ENCODE measurements around the gene RIMS3. TPM values are rescaled to one million over a fixed set of nuclear protein-coding genes. Genes with fewer than 3 reads are reported as not detected.

Gene RIMS3
- total RNA-seq, 2 experiments from 2014 or later: 2.1 to 5.3 TPM

DNA sequence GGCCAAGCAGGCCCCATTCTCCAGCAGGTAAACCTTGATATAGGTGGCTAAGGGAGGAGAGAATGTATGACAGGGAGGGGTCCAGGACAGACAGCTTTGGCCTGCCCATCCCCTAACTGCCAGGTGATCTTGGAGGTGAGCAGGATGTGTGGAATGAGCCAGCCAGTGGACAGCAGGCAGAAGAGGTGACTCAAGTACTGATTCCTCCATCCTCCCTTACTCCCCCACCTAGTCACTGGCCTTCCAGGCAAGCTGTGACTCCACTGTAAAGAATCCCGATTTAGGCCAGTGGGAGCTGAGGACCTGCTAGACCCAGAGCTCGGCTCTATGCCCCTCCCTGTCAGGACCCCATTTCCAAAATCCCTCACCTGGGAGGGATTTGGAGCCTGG, 36.6 kb downstream of the RIMS3 start:
- DNase-seq: no peak
- H3K36me3 Mint-ChIP-seq: no peaks in the 10 kb centered on the region
- H3K4me3 Mint-ChIP-seq: no peak overlapping the region
- H3K27ac Mint-ChIP-seq: peak overlapping the region; percentile 69
- peaks cover 30% of the 10 kb centered on the region for H3K4me1 Mint-ChIP-seq
- no peaks in the 10 kb centered on the region for H3K27me3 Mint-ChIP-seq
- no peaks in the 10 kb centered on the region for H3K9me3 Mint-ChIP-seq (ENCODE audit: low read depth)
- ATAC-seq: no peak
- CTCF ChIA-PET: interaction anchor here (1.0 to 3.0 kb wide), 9 partner anchors 12 to 320 kb away, joined by 3 to 10 read pairs (median 7); no protein-coding TSS in a partner anchor

DNA sequence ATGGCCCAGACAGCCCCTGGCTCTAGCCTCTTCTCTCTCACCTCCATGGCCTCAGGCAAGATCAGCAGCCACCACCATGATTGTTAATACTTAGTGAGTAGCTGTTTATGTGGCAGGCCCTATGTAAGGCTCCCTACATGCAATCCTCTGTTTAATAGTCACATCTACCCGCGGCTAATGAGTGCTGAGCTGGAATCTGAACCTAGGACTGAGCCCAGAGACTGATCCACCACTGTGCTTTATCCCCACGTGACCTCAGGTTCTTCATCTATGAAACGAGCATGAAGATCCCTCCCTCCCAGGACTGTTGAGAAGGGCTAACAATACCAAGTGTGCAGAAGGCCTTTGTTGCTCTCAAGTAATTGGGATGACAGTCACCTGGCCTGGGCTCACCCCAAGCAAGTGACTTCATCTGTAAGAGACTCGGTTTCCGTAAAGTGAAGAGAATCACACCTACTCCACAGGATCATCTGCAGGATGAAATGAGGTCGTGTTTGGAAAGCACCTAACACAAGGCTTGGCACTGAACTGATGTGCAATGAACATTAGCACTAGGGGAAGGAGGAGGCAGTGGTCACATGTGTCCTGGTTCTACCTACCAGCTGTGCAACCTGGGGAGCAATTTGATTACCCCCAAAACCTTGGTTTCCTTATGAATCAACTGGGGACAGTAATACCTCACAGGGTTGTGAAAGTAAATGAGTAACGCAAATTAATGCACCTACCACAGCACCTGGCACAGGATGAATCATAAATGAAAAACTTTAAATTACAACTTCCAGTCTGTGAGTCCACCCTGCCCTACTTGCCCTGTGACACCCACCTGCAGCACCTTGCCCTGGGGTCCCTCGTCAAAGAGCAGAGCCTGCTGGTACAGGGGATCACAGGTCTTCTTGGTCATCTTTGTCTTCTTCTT, 37.2 kb downstream of the RIMS3 start:
- DNase-seq (peak; percentile 71), ATAC-seq (peak; percentile 71)
- Mint-ChIP-seq H3K36me3 (no peaks in the 10 kb centered on the region), H3K4me1 (peaks cover 28% of the 10 kb centered on the region), H3K27me3 (no peaks in the 10 kb centered on the region), H3K4me3 (no peak overlapping the region), H3K27ac (peak overlapping the region; percentile 69), H3K9me3 (ENCODE audit: low read depth) (no peaks in the 10 kb centered on the region)
- CTCF ChIA-PET: interaction anchor here (0.8 to 3.0 kb wide), 8 partner anchors 15 to 321 kb away, joined by 3 to 10 read pairs (median 4); no protein-coding TSS in a partner anchor

DNA sequence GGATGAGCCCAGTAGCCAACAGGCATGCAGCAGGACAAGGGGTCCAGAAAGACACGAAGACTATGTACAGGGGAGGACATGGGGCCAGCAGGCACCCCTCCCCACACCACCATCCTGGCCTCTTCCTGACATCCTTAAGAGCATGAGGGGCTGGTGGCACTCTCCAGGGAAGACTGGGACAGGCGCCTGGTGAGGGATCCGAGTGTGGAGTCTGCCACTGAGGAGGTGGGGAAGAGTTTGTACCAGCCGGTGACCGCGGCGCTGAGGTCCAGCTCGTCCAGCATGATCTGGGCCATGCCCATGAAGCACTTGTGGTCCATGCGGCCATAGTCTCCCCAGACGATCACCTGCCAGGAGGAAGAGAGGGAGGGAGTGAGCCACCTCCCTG, 39.1 kb downstream of the RIMS3 start:
- Mint-ChIP-seq H3K9me3 (ENCODE audit: low read depth) (no peaks in the 10 kb centered on the region), H3K4me1 (peaks cover 28% of the 10 kb centered on the region), H3K36me3 (no peaks in the 10 kb centered on the region), H3K4me3 (no peak overlapping the region), H3K27ac (no peak overlapping the region), H3K27me3 (no peaks in the 10 kb centered on the region)
- no peak for DNase-seq
- CTCF ChIA-PET: interaction anchor here (1.3 to 1.4 kb wide), 2 partner anchors 19 to 43 kb away, joined by 4 read pairs; no protein-coding TSS in a partner anchor
- ATAC-seq: no peak

DNA sequence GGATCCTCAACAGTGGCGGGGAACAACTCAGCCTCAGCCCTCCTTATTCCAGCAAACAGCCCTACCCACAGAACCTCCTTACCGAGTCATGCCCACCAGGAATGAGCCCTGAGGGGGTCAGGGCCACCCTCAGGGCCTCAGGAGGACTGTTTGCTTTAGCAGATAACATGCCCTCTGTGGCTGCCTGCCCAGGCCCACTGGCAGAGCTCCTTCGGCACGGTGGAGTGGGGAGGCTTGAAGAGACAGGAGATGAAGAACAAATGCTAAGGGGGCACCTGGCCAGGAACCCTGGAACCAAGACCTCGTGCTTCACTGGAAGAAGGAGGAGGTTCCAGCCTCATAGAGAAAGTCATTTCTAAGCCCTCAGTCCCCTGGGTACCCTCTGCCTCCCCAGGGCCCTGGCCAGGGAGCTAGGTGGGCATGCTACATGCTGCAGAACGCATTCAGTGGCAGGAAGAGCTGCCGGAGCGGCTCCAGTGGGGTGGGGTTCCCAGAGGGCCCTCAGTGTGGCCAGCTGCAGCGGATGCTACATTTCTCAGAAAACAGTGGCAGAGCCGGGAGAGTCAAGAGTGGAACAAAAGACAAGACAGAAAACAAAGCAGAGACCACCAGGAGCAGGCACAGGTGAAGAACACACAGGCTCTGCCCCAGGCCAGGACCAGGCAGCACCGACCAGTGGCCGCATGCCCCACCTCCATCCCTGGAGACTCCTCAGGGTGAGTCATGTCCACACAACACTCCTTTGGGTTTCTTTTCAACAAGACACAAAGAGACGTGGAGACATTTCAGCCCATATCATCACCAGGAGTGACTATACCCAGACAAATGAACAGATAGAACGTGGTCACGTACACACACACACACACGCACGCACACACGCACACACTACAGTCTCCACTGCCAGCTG, 39.8 kb downstream of the RIMS3 start:
- H3K27ac Mint-ChIP-seq: no peak overlapping the region
- H3K36me3 Mint-ChIP-seq: no peaks in the 10 kb centered on the region
- H3K9me3 Mint-ChIP-seq (ENCODE audit: low read depth): no peaks in the 10 kb centered on the region
- no peak for ATAC-seq
- CTCF ChIA-PET: interaction anchor here (0.9 to 1.4 kb wide), 4 partner anchors 41 to 149 kb away, joined by 3 to 6 read pairs (median 4); partner anchors contain the start of gene RIMS3
- peaks cover 28% of the 10 kb centered on the region for H3K4me1 Mint-ChIP-seq
- no peaks in the 10 kb centered on the region for H3K27me3 Mint-ChIP-seq
- DNase-seq: no peak
- no peak overlapping the region for H3K4me3 Mint-ChIP-seq

DNA sequence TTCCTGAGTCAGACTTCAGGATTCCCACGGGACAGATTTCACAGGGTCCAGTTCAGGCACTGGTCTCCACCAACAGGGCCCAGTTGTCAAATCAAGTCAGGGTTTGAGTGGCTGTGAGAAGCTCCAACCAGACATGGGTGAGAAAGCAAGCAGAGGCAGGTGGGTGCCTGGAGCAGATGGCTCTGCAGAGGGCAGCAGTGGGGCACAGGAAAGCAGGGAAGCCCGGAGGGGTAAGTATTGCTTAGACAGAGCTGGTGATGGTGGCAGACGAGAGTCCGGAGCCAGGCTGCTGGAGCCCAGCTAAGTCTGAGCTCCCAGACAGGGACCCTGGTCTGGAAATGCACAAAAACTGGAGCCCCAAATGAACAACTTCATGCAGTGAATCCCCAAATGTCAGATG, 40.4 kb downstream of the RIMS3 start:
- Mint-ChIP-seq H3K27ac (no peak overlapping the region), H3K36me3 (no peaks in the 10 kb centered on the region), H3K4me1 (peaks cover 23% of the 10 kb centered on the region), H3K27me3 (peaks cover 2% of the 10 kb centered on the region), H3K4me3 (no peak overlapping the region), H3K9me3 (ENCODE audit: low read depth) (no peaks in the 10 kb centered on the region)
- CTCF ChIA-PET: interaction anchor here (0.9 to 1.4 kb wide), 4 partner anchors 41 to 150 kb away, joined by 3 to 6 read pairs (median 4); partner anchors contain the start of gene RIMS3
- DNase-seq: peak; percentile 48
- ATAC-seq: no peak

DNA sequence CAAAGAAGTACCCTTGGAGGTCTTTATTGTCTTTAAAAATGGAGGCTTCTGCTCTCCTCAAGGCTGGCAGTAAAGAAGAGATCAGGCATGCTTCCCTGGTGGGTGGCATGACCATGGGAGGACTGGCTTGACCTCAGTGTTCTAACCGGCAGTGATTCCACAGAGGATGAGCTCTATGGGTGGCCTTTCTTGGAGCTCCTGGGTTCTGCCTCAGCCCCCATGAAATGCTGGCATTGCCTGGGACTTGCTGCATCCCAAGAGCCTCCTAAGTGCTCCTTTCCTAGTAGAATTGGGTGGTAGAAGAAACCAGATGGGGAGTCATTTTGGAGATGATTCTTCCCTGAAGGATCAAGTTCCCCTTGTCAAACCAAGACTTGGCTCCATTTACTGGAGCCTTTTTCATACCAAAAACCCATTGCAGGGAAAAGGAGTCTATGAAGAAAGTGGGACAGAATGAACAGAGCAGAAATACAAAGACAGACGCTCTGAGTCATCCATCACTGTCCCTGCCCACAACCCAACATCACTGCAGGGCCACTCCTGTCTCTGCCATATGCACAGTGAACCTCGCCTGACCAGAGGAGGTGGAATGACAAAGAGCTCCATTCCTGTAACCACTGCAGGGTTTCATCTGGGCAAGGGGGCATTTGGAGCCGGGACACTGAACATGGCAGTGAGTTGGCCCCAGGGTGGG, 42.4 kb downstream of the RIMS3 start:
- Mint-ChIP-seq H3K9me3 (ENCODE audit: low read depth) (peaks cover 4% of the 10 kb centered on the region), H3K27ac (no peak overlapping the region), H3K27me3 (peaks cover 3% of the 10 kb centered on the region), H3K36me3 (no peaks in the 10 kb centered on the region), H3K4me3 (no peak overlapping the region), H3K4me1 (peaks cover 3% of the 10 kb centered on the region)
- no peak for DNase-seq
- CTCF ChIA-PET: interaction anchor here (0.6 to 1.2 kb wide), 2 partner anchors 46 to 471 kb away, joined by 3 to 4 read pairs; no protein-coding TSS in a partner anchor
- ATAC-seq: no peak

DNA sequence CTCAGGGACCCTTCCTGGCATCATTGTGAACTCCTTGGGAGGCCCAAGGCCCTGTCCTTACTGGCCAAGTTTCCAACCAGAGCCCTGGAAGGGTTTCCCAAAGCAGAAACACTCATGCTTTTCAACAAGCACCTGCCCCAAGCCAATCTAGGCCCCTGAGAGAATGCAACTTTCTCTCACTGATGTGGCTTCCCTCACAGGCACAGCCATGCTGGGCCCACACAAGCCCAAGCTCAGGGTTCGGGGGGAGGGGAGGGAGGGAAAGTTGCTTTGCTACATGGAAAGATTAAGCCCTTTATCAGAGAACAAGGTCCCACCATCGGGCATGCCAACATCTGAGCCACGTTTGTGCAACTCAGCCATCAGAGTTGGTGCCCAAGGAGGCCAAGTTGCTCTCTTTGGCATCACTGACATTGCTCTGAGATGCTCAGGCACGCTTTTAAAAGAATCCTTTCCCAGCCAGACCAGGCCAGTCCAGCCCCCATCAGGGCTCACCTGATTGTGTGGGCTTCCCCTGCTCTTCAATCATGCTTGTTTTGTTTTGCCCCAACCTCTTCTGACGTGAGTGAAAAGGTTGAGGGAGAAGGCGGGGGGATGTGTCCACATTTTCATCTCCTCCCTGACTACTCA, 43.5 kb downstream of the RIMS3 start:
- peaks cover 1% of the 10 kb centered on the region for H3K4me1 Mint-ChIP-seq
- CTCF ChIA-PET: interaction anchor here (1.2 kb wide), 1 partner anchor 47 kb away, joined by 4 read pairs; no protein-coding TSS in a partner anchor
- peaks cover 4% of the 10 kb centered on the region for H3K9me3 Mint-ChIP-seq (ENCODE audit: low read depth)
- no peak for ATAC-seq
- H3K4me3 Mint-ChIP-seq: no peak overlapping the region
- no peak for DNase-seq
- H3K27ac Mint-ChIP-seq: no peak overlapping the region
- H3K27me3 Mint-ChIP-seq: peaks cover 4% of the 10 kb centered on the region
- H3K36me3 Mint-ChIP-seq: no peaks in the 10 kb centered on the region

DNA sequence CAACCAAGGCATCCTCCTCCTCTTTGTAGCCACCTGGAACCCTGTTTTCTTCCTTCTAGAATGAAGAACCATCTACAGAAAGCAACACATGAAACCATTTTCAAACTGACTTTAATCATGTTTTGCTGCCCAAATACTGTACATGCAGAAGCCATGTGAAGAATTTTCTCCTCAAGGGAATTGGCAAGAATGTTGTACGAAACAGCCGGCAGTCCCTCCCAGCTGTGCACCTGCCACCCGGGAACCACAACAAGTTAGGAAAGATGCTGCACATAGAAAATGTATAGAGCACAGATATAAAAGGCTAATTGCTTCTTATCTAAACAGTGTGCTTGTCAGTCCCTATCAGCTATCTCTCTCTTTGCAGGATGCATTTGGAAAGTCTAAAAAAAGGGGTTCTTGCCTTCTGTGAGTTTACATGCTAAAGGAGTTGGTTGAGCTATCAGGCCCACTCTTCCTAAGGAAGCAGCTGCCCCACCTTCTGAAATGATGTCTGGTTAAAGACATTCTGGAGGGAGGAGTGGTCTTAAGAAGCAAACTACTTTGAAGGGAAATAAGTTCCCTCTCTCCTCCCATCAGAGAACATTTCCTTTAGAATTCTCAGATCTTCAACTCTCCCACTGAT, 44.8 kb downstream of the RIMS3 start:
- no peak overlapping the region for H3K4me3 Mint-ChIP-seq
- no peaks in the 10 kb centered on the region for H3K36me3 Mint-ChIP-seq
- no peak for ATAC-seq
- peaks cover 4% of the 10 kb centered on the region for H3K9me3 Mint-ChIP-seq (ENCODE audit: low read depth)
- no peak overlapping the region for H3K27ac Mint-ChIP-seq
- peaks cover 10% of the 10 kb centered on the region for H3K27me3 Mint-ChIP-seq
- DNase-seq: no peak
- peaks cover 1% of the 10 kb centered on the region for H3K4me1 Mint-ChIP-seq
- CTCF ChIA-PET: no interaction called here

DNA sequence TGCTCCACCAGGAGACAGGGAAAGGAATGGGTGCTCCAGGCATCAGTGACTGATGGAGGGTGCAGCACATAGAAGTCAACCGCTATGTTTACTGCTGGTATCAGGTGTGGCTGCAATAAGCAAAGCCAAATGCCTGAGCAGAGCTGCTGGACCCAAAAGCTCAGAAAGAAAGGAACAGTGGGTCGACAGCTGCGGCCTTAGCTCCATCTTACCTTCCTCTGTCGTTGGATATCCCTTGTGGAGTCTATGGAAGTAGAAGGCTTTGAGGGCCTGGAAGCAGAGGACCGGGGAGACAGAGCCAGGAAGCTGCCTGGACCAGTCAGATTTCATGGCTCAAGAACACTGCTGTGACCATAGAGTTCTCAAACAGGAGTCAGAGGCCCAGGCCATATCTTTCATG, 45.3 kb downstream of the RIMS3 start:
- no peak for ATAC-seq

DNA sequence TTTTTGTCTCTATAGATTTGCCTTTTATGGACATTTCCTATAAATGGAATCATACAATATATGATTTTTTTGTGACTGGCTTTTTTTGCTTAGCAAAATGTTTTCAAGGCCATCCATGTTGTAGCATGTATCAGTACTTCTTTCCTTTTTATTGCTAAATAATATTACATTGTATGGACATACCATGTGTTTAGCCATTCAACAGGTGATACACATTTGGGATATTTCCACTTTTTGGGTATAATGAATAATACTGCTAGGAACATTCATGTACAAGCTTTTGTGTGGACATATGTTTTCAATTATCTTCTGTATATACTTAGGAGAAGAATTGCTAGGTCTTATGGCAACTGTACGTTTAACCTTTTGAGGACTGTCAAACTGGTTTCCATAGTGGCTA, 47.4 kb downstream of the RIMS3 start:
- CTCF ChIA-PET: no interaction called here
- no peak overlapping the region for H3K4me3 Mint-ChIP-seq
- DNase-seq (no peak), ATAC-seq (no peak)
- H3K4me1 Mint-ChIP-seq: no peaks in the 10 kb centered on the region
- no peak overlapping the region for H3K27ac Mint-ChIP-seq
- peaks cover 10% of the 10 kb centered on the region for H3K27me3 Mint-ChIP-seq
- peaks cover 4% of the 10 kb centered on the region for H3K9me3 Mint-ChIP-seq (ENCODE audit: low read depth)
- H3K36me3 Mint-ChIP-seq: no peaks in the 10 kb centered on the region

More for the DNA sequence above, 45.3 kb downstream of the RIMS3 start:
- no peak for DNase-seq
- CTCF ChIA-PET: no interaction called here
- no peak overlapping the region for H3K4me3 Mint-ChIP-seq
- peaks cover 10% of the 10 kb centered on the region for H3K27me3 Mint-ChIP-seq
- peaks cover 1% of the 10 kb centered on the region for H3K4me1 Mint-ChIP-seq
- H3K27ac Mint-ChIP-seq: no peak overlapping the region
- H3K36me3 Mint-ChIP-seq: no peaks in the 10 kb centered on the region
- H3K9me3 Mint-ChIP-seq (ENCODE audit: low read depth): peaks cover 4% of the 10 kb centered on the region

DNA sequence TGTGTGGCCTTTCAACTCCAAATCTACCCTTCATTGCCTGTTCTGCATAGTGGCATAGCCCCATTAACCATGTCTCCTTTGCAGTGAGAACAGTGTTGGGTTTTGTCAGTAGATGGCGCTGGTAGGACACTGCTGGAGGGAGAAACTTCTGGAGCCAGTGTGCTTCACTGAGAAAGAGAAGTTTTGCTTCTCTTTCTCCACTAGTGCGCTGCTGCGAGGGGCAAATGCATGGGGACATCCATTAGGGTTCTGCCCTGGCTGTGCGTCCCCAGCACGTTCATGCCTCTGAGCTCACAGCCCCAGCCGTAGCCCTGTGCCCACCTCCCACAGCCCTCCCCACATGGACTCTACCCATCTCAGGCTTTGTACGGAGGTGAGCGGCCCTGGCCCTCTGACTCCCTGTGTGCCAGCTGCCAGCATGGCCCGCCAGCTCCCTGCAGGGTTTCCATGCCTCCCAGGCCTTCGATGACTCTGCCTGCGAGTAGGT, 53.1 kb downstream of the RIMS3 start:
- ATAC-seq: peak; percentile 89
- DNase-seq: peak; percentile 84
- Mint-ChIP-seq H3K27me3 (peaks cover 9% of the 10 kb centered on the region), H3K4me3 (no peak overlapping the region), H3K36me3 (no peaks in the 10 kb centered on the region), H3K27ac (no peak overlapping the region), H3K9me3 (ENCODE audit: low read depth) (no peaks in the 10 kb centered on the region), H3K4me1 (no peaks in the 10 kb centered on the region)
- CTCF ChIA-PET: interaction anchor here (0.8 to 2.8 kb wide), 8 partner anchors 16 to 337 kb away, joined by 3 to 21 read pairs (median 5); no protein-coding TSS in a partner anchor

DNA sequence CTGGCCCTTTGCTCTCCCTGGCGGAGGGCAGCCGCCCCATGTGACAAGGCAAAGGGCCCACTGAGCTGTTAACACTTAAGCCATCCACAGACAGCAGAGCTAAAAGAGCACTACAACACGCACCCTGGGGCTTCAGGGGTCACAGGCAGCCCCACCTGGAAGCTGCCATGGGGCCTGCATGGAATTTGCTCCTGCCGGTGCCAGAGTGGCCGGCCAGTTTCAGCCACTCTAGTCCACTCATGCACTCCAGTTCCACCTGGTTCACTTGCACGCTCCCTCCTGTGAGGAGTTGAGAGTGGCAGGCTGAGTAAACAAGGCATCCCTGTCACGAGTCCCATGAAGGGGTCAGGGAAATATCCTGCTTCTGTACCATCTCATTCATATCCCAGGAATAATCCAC, 55.3 kb downstream of the RIMS3 start:
- H3K27me3 Mint-ChIP-seq: peaks cover 2% of the 10 kb centered on the region
- H3K4me3 Mint-ChIP-seq: no peak overlapping the region
- H3K36me3 Mint-ChIP-seq: no peaks in the 10 kb centered on the region
- H3K9me3 Mint-ChIP-seq (ENCODE audit: low read depth): no peaks in the 10 kb centered on the region
- CTCF ChIA-PET: interaction anchor here (1.0 to 1.8 kb wide), 7 partner anchors 16 to 342 kb away, joined by 3 to 6 read pairs (median 4); no protein-coding TSS in a partner anchor
- no peak overlapping the region for H3K27ac Mint-ChIP-seq
- no peak for DNase-seq
- H3K4me1 Mint-ChIP-seq: no peaks in the 10 kb centered on the region
- no peak for ATAC-seq
